GM19463 (cell line): ENCODE results near the gene PDE1C.

ENCODE experiments used
- ATAC-seq: cut with Tn5 transposase; IDR thresholded peaks from one replicate; pipeline ENCODE4 v1.9.1; 2021; ENCODE audit warnings: mild to moderate bottlenecking, moderate library complexity; ENCODE audit not compliant: unreplicated experiment

Gene PDE1C

GRCh38 chr7:31724696-31725095, 345.5 kb downstream of the PDE1C start:
- ATAC-seq = no peak

GRCh38 chr7:31720366-31720765, 349.8 kb downstream of the PDE1C start:
- no peak for ATAC-seq

- ATAC-seq = no peak
Measured at GRCh38 chr7:31716355-31716754, 353.9 kb downstream of the PDE1C start.

GRCh38 chr7:31710171-31710570, 360.0 kb downstream of the PDE1C start:
- ATAC-seq = no peak

GRCh38 chr7:31707089-31707488, 363.1 kb downstream of the PDE1C start:
- ATAC-seq = no peak

- no peak for ATAC-seq
Measured at GRCh38 chr7:31705377-31705776, 364.8 kb downstream of the PDE1C start.

- ATAC-seq = no peak
Measured at GRCh38 chr7:31702354-31702753, 367.9 kb downstream of the PDE1C start.
